SH-SY5Y (cell line): Measurements from ENCODE around the gene ZPR1.

ENCODE experiments used
- GATA2 ChIP-seq: IDR thresholded peaks from 2 replicates; pipeline ENCODE4 v1.6.1; 2011; ENCODE audit warnings: mild to moderate bottlenecking, low read depth, low read length
- GATA3 ChIP-seq: IDR thresholded peaks from 2 replicates; pipeline ENCODE4 v1.6.1; 2011; ENCODE audit warnings: low read depth, mild to moderate bottlenecking, low read length, moderate library complexity

The ZPR1 gene

GRCh38 chr11:116790167-116791001 is 2.6 kb upstream of the ZPR1 start:
- TF ChIP-seq GATA3 (no peak), GATA2 (no peak)

GRCh38 chr11:116788975-116789374 is 1.2 kb upstream of the ZPR1 start:
- TF ChIP-seq GATA3 (no peak), GATA2 (no peak)

- TF ChIP-seq GATA2 (no peak), GATA3 (no peak)
Measured at GRCh38 chr11:116788534-116788933, 711 bp upstream of the ZPR1 start.

GRCh38 chr11:116787436-116787785 is 412 bp downstream of the ZPR1 start:
- TF ChIP-seq GATA3: no peak
- TF ChIP-seq GATA2: no peak

- TF ChIP-seq GATA2 (no peak), GATA3 (no peak)
Measured at GRCh38 chr11:116786966-116787365, 857 bp downstream of the ZPR1 start.

GRCh38 chr11:116786326-116786725 is 1.5 kb downstream of the ZPR1 start:
- TF ChIP-seq GATA3 (no peak), GATA2 (no peak)

GRCh38 chr11:116782728-116783127 is 5.1 kb downstream of the ZPR1 start:
- TF ChIP-seq GATA3 (no peak), GATA2 (no peak)

- TF ChIP-seq GATA3 (no peak), GATA2 (no peak)
Measured at GRCh38 chr11:116778556-116778955, 9.3 kb downstream of the ZPR1 start.

GRCh38 chr11:116777056-116777455 is 10.8 kb downstream of the ZPR1 start:
- TF ChIP-seq GATA2: no peak
- TF ChIP-seq GATA3: no peak

GRCh38 chr11:116776522-116776984 is 11.3 kb downstream of the ZPR1 start:
- no peak for TF ChIP-seq GATA3
- no peak for TF ChIP-seq GATA2

GRCh38 chr11:116775975-116776374 is 11.8 kb downstream of the ZPR1 start:
- no peak for TF ChIP-seq GATA3
- TF ChIP-seq GATA2: no peak

GRCh38 chr11:116774661-116775060 is 13.2 kb downstream of the ZPR1 start:
- TF ChIP-seq GATA2 (no peak), GATA3 (no peak)

GRCh38 chr11:116773203-116774097 is 14.4 kb downstream of the ZPR1 start:
- TF ChIP-seq GATA2 (no peak), GATA3 (no peak)

- TF ChIP-seq GATA3 (no peak), GATA2 (no peak)
Measured at GRCh38 chr11:116772443-116773202, 15.2 kb downstream of the ZPR1 start, which contains the start of gene BUD13. TSS of gene BUD13 (minus strand) at chr11:116772987. CDS start at chr11:116772964, 23 bp downstream.

- TF ChIP-seq GATA3: no peak
- no peak for TF ChIP-seq GATA2
Measured at GRCh38 chr11:116771935-116772334, 15.9 kb downstream of the ZPR1 start.
